ENCODE results near the gene CCDC106. TPM values are rescaled to one million over a fixed set of nuclear protein-coding genes. Genes with fewer than 3 reads are reported as not detected.

CCDC106 gene
- total and polyA plus RNA-seq, 2 experiments from 2014 or later, result 12.0 to 15.2 TPM

DNA sequence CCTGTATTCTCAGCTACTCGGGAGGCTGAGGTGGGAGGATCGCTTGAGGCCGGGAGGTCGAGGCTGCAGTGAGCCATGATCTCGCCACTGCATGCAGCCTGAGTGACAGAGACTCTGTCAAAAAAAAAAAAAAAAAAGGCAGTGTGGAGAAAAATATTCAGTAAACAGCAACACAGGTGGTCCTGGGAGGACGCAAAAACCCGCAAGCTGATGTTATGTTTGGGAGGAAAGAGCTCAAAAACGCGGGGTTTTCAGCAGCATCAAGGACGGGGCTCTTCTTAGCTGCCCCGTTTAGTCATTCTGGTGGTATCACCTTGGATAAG is 23.0 kb upstream of the CCDC106 start:
- in situ Hi-C loops (cut with MboI), result loop anchor here (25.0 kb wide), 1 partner anchor 488 kb away; the partner anchor contains the start of gene TNNT1
- H2AFZ ChIP-seq, result peak overlapping the region; percentile 88
- H3F3A ChIP-seq (ENCODE audit: insufficient read depth), result peaks cover 5% of the 10 kb centered on the region; the same call in 1 of the 2 replicates
- no peaks in the 10 kb centered on the region for H3K4me1 ChIP-seq (ENCODE audit: insufficient read depth)
- peak overlapping the region; percentile 80 for H3K4me3 ChIP-seq
- no peaks in the 10 kb centered on the region for H4K20me1 ChIP-seq (ENCODE audit: insufficient read depth)
- H3K9ac ChIP-seq, result peak overlapping the region; percentile 88
- no peaks in the 10 kb centered on the region for H3K9me3 ChIP-seq (ENCODE audit: low read depth)
- TF ChIP-seq EZH2 (IDR thresholded peaks at IDR 0.05; ENCODE audit: insufficient read depth, poor library complexity, severe bottlenecking), result no peak
- no peak for TF ChIP-seq EZH2phosphoT487 (IDR thresholded peaks at IDR 0.05; ENCODE audit: insufficient read depth, low read depth)
- 40 to 45% methylated on average over 11 of the region's 11 CpGs for WGBS, 2 experiments (ENCODE audit: low coverage in 1 of 2, low lambda C conversion rate in 2 of 2, missing lambda C conversion rate in 2 of 2)
- no peaks in the 10 kb centered on the region for H3K27me3 ChIP-seq (replicated peaks; ENCODE audit: insufficient read depth)
- H3K9me2 ChIP-seq (ENCODE audit: insufficient read depth), result no peaks in the 10 kb centered on the region
- DNase-seq, result no peak
- H3K27ac ChIP-seq, result peak overlapping the region; percentile 86
- H3K79me2 ChIP-seq (ENCODE audit: insufficient read depth), result 0 out of 2 replicates have a peak, but pooled peaks cover 8% of the 10 kb centered on the region
- no peaks in the 10 kb centered on the region for H3K36me3 ChIP-seq (ENCODE audit: low read depth)
- peak overlapping the region; percentile 86 for H3K4me2 ChIP-seq (ENCODE audit: unreplicated experiment)

DNA sequence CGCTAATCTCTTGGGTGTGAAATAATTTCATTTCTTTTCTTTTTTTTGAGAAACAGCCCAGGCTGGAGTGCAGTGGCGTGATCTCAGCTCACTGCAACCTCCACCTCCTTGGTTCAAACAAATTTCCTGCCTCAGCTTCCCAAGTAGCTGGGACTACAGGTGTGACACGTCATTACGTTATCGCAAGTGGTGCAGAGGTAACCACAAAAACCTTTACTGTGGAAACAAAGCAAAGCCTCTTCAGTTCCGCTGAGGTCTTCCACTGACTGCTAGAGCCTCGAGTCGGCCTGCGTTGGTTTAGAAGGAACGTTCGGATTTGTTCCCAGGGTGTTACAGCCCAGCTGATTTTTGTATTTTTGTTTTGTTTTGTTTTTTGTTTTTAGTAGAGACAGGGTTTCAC is 21.7 kb upstream of the CCDC106 start:
- TF ChIP-seq EZH2 (IDR thresholded peaks at IDR 0.05; ENCODE audit: insufficient read depth, poor library complexity, severe bottlenecking), result no peak
- TF ChIP-seq EZH2phosphoT487 (IDR thresholded peaks at IDR 0.05; ENCODE audit: insufficient read depth, low read depth), result no peak
- in situ Hi-C loops (cut with MboI), result loop anchor here (25.0 kb wide), 1 partner anchor 489 kb away; the partner anchor contains the start of gene TNNT1
- WGBS, 2 experiments (ENCODE audit: low coverage in 1 of 2, low lambda C conversion rate in 2 of 2, missing lambda C conversion rate in 2 of 2), result 87 to 88% methylated on average over 11 of the region's 11 CpGs
- Histone ChIP-seq H3K27ac (no peak overlapping the region), H3K36me3 (ENCODE audit: low read depth) (no peaks in the 10 kb centered on the region), H3K27me3 (replicated peaks; ENCODE audit: insufficient read depth) (no peaks in the 10 kb centered on the region), H4K20me1 (ENCODE audit: insufficient read depth) (no peaks in the 10 kb centered on the region), H3K4me1 (ENCODE audit: insufficient read depth) (no peaks in the 10 kb centered on the region), H3K4me2 (ENCODE audit: unreplicated experiment) (no peak overlapping the region), H3K4me3 (no peak overlapping the region), H2AFZ (no peak overlapping the region), H3K9ac (no peak overlapping the region), H3K79me2 (ENCODE audit: insufficient read depth) (0 out of 2 replicates have a peak, but pooled peaks cover 8% of the 10 kb centered on the region), H3F3A (ENCODE audit: insufficient read depth) (peaks cover 5% of the 10 kb centered on the region; the same call in 1 of the 2 replicates), H3K9me3 (ENCODE audit: low read depth) (no peaks in the 10 kb centered on the region), H3K9me2 (ENCODE audit: insufficient read depth) (no peaks in the 10 kb centered on the region)
- no peak for DNase-seq

DNA sequence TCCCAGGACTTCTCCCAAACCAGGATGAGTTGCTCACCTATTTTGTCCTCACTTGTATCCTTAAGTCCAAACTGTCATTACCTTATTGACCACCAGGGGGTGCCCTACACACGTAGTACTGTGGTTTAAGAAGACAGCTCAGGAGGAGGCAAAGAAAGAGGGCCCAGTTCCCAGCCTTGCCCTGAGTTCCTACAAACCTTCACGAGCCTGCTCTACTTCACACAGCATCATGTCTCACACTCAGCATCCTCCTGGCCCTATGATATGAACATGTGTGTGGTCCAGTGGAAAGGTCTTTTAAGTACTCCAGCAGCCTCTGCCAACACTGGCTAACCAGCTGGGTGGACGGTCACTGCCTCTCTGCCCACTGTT is 15.6 kb upstream of the CCDC106 start:
- in situ Hi-C loops (cut with MboI), result loop anchor here (25.0 kb wide), 1 partner anchor 495 kb away; the partner anchor contains the start of gene TNNT1
- no peak overlapping the region for H3K9ac ChIP-seq

DNA sequence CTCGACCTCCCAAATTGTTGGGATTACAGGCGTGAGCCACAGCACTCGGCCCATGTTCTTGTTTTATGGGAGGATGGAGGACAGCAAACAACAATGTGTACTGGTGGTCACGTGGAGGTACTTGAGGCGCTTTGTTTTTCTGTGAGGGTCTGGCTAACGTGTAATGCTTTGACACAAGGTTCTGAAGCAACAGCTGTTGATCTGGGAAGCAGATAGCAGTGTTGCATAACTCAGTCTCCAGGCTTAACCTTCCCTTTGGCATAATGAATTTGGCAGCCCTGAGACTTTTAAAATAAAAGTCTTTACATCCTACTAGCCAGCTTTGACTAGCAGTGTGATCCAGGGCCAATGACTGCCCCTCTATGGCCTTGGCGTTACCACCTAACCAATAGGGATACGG is 14.2 kb upstream of the CCDC106 start:
- in situ Hi-C loops (cut with MboI), result loop anchor here (25.0 kb wide), 1 partner anchor 497 kb away; the partner anchor contains the start of gene TNNT1
- DNase-seq, result no peak

More for the DNA sequence above, 15.6 kb upstream of the CCDC106 start:
- Histone ChIP-seq H3K4me1 (ENCODE audit: insufficient read depth) (peaks cover 13% of the 10 kb centered on the region), H3K27me3 (replicated peaks; ENCODE audit: insufficient read depth) (no peaks in the 10 kb centered on the region), H3K27ac (no peak overlapping the region), H4K20me1 (ENCODE audit: insufficient read depth) (no peaks in the 10 kb centered on the region), H3K4me3 (no peak overlapping the region), H3F3A (ENCODE audit: insufficient read depth) (no peaks in the 10 kb centered on the region), H3K4me2 (ENCODE audit: unreplicated experiment) (no peak overlapping the region), H3K79me2 (ENCODE audit: insufficient read depth) (peaks cover 27% of the 10 kb centered on the region), H3K9me2 (ENCODE audit: insufficient read depth) (no peaks in the 10 kb centered on the region), H2AFZ (peak overlapping the region; percentile 63), H3K9me3 (ENCODE audit: low read depth) (no peaks in the 10 kb centered on the region), H3K36me3 (ENCODE audit: low read depth) (no peaks in the 10 kb centered on the region)
- TF ChIP-seq EZH2phosphoT487 (IDR thresholded peaks at IDR 0.05; ENCODE audit: insufficient read depth, low read depth) (no peak), EZH2 (IDR thresholded peaks at IDR 0.05; ENCODE audit: insufficient read depth, poor library complexity, severe bottlenecking) (no peak)
- 6 to 12% methylated on average over 3 of the region's 3 CpGs for WGBS, 2 experiments (ENCODE audit: low coverage in 1 of 2, low lambda C conversion rate in 2 of 2, missing lambda C conversion rate in 2 of 2)
- peak; percentile 86 for DNase-seq

More for the DNA sequence above, 14.2 kb upstream of the CCDC106 start:
- peak overlapping the region; percentile 100; the same call in 1 of the 2 replicates for H3K9ac ChIP-seq
- H3K27ac ChIP-seq, result no peak overlapping the region
- H3F3A ChIP-seq (ENCODE audit: insufficient read depth), result peaks cover 6% of the 10 kb centered on the region
- H3K4me2 ChIP-seq (ENCODE audit: unreplicated experiment), result peak overlapping the region; percentile 99
- H3K79me2 ChIP-seq (ENCODE audit: insufficient read depth), result peaks cover 41% of the 10 kb centered on the region
- H3K4me3 ChIP-seq, result no peak overlapping the region
- peaks cover 13% of the 10 kb centered on the region for H3K4me1 ChIP-seq (ENCODE audit: insufficient read depth)
- H3K27me3 ChIP-seq (replicated peaks; ENCODE audit: insufficient read depth), result no peaks in the 10 kb centered on the region
- H4K20me1 ChIP-seq (ENCODE audit: insufficient read depth), result no peaks in the 10 kb centered on the region
- TF ChIP-seq EZH2phosphoT487 (IDR thresholded peaks at IDR 0.05; ENCODE audit: insufficient read depth, low read depth) (no peak), EZH2 (IDR thresholded peaks at IDR 0.05; ENCODE audit: insufficient read depth, poor library complexity, severe bottlenecking) (no peak)
- H3K36me3 ChIP-seq (ENCODE audit: low read depth), result no peaks in the 10 kb centered on the region
- no peaks in the 10 kb centered on the region for H3K9me3 ChIP-seq (ENCODE audit: low read depth)
- H2AFZ ChIP-seq, result peak overlapping the region; percentile 93
- H3K9me2 ChIP-seq (ENCODE audit: insufficient read depth), result no peaks in the 10 kb centered on the region
- WGBS, 2 experiments (ENCODE audit: low coverage in 1 of 2, low lambda C conversion rate in 2 of 2, missing lambda C conversion rate in 2 of 2), result 85% methylated on average over 8 of the region's 8 CpGs

All from GM23248 (cell line).